HEK293T (cell line): ENCODE results near the gene PRSS27.
"Not testable (repeated sequence)": the region's sequence is repeated elsewhere in the genome, so short reads cannot be mapped to it uniquely, and the experiment has no call there.

Experiments
- CTCF ChIA-PET: fragments of 350-600 bp; formaldehyde crosslinking; extraction: SDS; loops from one replicate; lab custom pipeline; 2021; ENCODE audit warnings: antibody characterized with exemption, inconsistent platforms; lab: Yijun Ruan, JAX
- POLR2A ChIA-PET: fragments of 350-600 bp; formaldehyde crosslinking; extraction: SDS; loops from one replicate; lab custom pipeline; 2020; ENCODE audit warnings: antibody characterized with exemption, inconsistent platforms; lab: Yijun Ruan, JAX
- DNase-seq: peaks from one replicate; pipeline ENCODE4 v3.0.0; 2012; ENCODE audit warnings: mixed read lengths; ENCODE audit errors: extremely low spot score
- ARNT ChIP-seq: fragments of 450-650 bp; IDR thresholded peaks from 2 replicates; pipeline ENCODE4 v1.6.1; 2017; ENCODE audit warnings: mild to moderate bottlenecking
- BHLHE40 ChIP-seq: fragments of 450-650 bp; IDR thresholded peaks from 2 replicates; pipeline ENCODE4 v1.6.1; 2016; ENCODE audit warnings: mild to moderate bottlenecking, moderate library complexity, borderline replicate concordance
- CTBP1 ChIP-seq: fragments of 450-650 bp; IDR thresholded peaks from 2 replicates; pipeline ENCODE4 v1.6.1; 2016; ENCODE audit warnings: borderline replicate concordance
- ELF4 ChIP-seq: fragments of 450-650 bp; IDR thresholded peaks from 2 replicates; pipeline ENCODE4 v1.6.1; 2017; ENCODE audit warnings: antibody characterized with exemption
- FOXA1 ChIP-seq: fragments of 450-650 bp; IDR thresholded peaks from 2 replicates; pipeline ENCODE4 v1.6.1; 2016; ENCODE audit warnings: mild to moderate bottlenecking
- FOXK2 ChIP-seq: fragments of 450-650 bp; IDR thresholded peaks from 2 replicates; pipeline ENCODE4 v1.6.1; 2016; ENCODE audit warnings: mild to moderate bottlenecking
- FOXM1 ChIP-seq: fragments of 450-650 bp; IDR thresholded peaks from 2 replicates; pipeline ENCODE4 v1.6.1; 2017; ENCODE audit warnings: mild to moderate bottlenecking, borderline replicate concordance
- HDGF ChIP-seq: fragments of 450-650 bp; IDR thresholded peaks from 2 replicates; pipeline ENCODE4 v1.6.1; 2017; ENCODE audit warnings: antibody characterized with exemption, borderline replicate concordance
- L3MBTL2 ChIP-seq: fragments of 450-650 bp; conservative IDR thresholded peaks from 2 replicates; pipeline ENCODE4 v1.6.1; 2016; ENCODE audit warnings: mild to moderate bottlenecking
- LEF1 ChIP-seq: fragments of 450-650 bp; IDR thresholded peaks from 2 replicates; pipeline ENCODE4 v1.6.1; 2017; ENCODE audit warnings: mild to moderate bottlenecking, borderline replicate concordance
- NFRKB ChIP-seq: fragments of 450-650 bp; IDR thresholded peaks from 2 replicates; pipeline ENCODE4 v1.6.1; 2016; ENCODE audit warnings: mild to moderate bottlenecking, moderate library complexity
- PKNOX1 ChIP-seq: fragments of 450-650 bp; IDR thresholded peaks from 2 replicates; pipeline ENCODE4 v1.6.1; 2016
- SP1 ChIP-seq: fragments of 450-650 bp; IDR thresholded peaks from 2 replicates; pipeline ENCODE4 v1.6.1; 2017
- SUZ12 ChIP-seq: fragments of 450-650 bp; IDR thresholded peaks from 2 replicates; pipeline ENCODE4 v1.6.1; 2016; ENCODE audit warnings: mild to moderate bottlenecking
- TARDBP ChIP-seq: fragments of 450-650 bp; IDR thresholded peaks from 2 replicates; pipeline ENCODE4 v1.6.1; 2016
- ZNF384 ChIP-seq: fragments of 450-650 bp; IDR thresholded peaks from 2 replicates; pipeline ENCODE4 v1.6.1; 2016

PRSS27 gene

DNA sequence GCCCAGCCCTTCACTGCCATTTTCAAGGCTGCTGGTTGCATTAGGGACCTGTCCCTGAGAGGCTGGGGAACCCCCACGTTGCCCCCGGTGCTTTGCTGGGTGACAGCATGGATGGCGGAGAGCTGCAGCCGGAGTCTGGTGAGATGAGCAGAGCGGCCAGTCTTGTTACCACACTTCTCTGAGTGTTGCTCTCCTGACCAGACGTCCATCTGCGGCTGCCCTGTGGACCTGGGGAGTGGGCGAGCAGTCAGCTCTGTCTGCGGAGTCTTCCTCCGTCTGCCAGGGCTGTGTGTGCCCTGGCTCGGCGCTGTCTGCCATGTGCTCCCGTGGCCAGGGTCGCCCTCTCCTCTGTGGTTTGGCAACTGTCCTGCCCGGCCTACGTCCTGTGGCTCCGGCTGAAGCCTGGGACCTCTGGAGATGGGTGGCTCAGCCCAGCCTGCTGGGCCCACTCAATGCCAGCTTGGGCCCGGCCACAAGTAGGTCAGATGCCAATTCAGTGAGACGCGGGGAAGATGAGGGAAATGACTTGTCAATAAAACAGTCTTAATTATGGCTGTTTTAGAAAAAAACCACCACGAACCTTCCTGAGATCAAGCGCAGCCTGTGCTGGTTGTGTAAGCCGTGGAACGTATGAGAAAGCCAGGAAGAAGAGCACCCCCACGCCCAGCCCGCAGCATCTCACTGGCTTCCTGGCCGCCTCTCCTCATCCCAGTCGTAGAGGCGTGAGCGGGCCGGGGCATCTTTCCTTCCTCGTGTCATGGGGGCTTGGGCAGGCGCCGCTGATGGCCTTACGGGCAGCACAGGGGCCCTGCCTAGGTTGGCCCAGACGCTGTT lies 29.8 kb downstream of the PRSS27 start:
- POLR2A ChIA-PET = no interaction called here
- CTCF ChIA-PET = no interaction called here
- no peak for TF ChIP-seq NFRKB
- no peak for TF ChIP-seq CTBP1
- TF ChIP-seq LEF1 = no peak
- TF ChIP-seq HDGF = no peak
- TF ChIP-seq L3MBTL2 = no peak
- no peak for TF ChIP-seq PKNOX1
- TF ChIP-seq FOXM1 = no peak
- no peak for TF ChIP-seq ELF4
- TF ChIP-seq ZNF384 = no peak
- DNase-seq = no peak

GRCh38 chr16:2689422-2689821 lies 30.6 kb downstream of the PRSS27 start:
- POLR2A ChIA-PET, DNase-seq, CTCF ChIA-PET: not testable (repeated sequence)

DNA sequence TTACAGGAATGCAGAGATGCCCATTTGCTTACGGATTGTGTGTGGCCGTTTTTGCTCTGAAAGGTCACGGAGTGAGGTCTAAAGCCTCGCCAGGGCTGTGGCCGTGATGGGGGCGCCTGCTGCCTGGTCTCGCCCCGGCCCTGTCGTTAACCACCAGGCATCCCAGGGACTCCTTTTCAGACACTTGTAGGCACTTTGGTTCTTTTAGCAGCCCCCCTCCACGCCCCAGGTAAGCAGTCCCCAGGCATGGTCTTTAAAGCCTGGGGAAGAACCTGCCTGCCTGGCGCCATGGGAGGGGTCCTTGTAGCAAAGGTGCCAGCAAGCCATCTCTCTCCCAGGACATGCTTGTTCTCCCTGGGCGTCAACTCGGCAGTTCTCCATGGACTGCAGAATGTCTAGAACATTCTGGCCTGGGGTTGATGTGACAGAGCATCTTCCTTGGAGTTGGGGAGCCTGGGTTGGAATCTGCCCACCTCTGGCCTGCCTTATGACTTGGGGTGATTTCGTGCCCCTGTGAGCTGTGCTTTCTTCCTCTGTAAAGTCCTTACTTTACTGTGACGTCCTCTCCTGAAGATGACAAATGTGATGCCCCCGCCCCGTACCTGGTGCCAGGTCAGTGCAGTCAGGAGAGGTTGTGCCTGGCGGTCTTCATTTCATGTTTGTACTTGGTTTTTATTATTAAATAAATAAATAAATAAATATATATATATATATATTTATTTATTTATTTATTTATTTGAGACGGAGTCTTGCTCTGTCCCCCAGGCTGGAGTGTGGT lies 32.3 kb downstream of the PRSS27 start:
- CTCF ChIA-PET = no interaction called here
- POLR2A ChIA-PET = no interaction called here
- no peak for DNase-seq
- TF ChIP-seq BHLHE40 (no peak), PKNOX1 (no peak), TARDBP (no peak), HDGF (no peak), ZNF384 (no peak), L3MBTL2 (no peak), CTBP1 (no peak), FOXA1 (no peak), SP1 (no peak), NFRKB (no peak), LEF1 (no peak), SUZ12 (no peak), FOXM1 (no peak), FOXK2 (no peak)

GRCh38 chr16:2686912-2687507 lies 33.0 kb downstream of the PRSS27 start:
- DNase-seq = no peak
- TF ChIP-seq FOXA1 (no peak), CTBP1 (no peak), NFRKB (no peak), LEF1 (no peak), FOXK2 (no peak), ELF4 (no peak), SUZ12 (no peak), FOXM1 (no peak), SP1 (no peak), HDGF (no peak), TARDBP (no peak)
- ChIA-PET POLR2A (no interaction called here), CTCF (no interaction called here)

GRCh38 chr16:2686075-2686474 lies 33.9 kb downstream of the PRSS27 start:
- DNase-seq, POLR2A ChIA-PET, CTCF ChIA-PET: not testable (repeated sequence)

DNA sequence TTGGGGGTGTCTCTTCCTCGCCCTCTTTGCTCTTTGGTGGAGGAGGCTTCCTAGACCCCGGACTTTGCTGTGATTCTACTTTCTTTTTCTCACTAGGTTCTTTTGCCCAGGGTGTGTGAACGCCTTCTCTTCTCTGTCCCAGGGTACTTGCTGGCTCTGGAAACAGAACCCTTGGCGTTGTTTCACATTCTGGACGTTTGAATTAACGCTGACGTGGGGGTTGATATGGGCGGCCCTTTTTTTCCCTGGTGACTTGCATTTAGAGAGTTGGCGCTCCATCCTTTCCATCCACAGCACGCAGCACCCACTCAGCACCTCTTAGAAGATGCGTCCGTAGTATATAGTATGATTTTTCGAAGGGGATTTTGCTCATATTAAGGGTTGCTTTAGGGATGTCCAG lies 37.0 kb downstream of the PRSS27 start:
- CTCF ChIA-PET, DNase-seq: not testable (repeated sequence)
- POLR2A ChIA-PET = interaction anchor here (1.0 to 1.4 kb wide), 4 partner anchors 21 to 44 kb away, joined by 3 to 6 read pairs (median 5); no protein-coding TSS in a partner anchor

GRCh38 chr16:2682209-2683021 lies 37.6 kb downstream of the PRSS27 start, which contains the start of gene KCTD5:
KCTD5 (plus strand) TSS chr16:2682523; CDS start chr16:2682549, 26 bp downstream.
- DNase-seq = peak; percentile 96
- POLR2A ChIA-PET = interaction anchor here (0.6 to 1.6 kb wide), 16 partner anchors 9 to 245 kb away, joined by 3 to 13 read pairs (median 4); partner anchors contain the start of genes PRSS27, SRRM2 and TEDC2
- TF ChIP-seq HDGF (no peak), ARNT (peak; percentile 68; the same call in 1 of the 2 replicates), PKNOX1 (peak; percentile 75), CTBP1 (peak; percentile 94), L3MBTL2 (peak; percentile 89), ELF4 (peak; percentile 90), SP1 (peak; percentile 89), FOXM1 (peak; percentile 44; the same call in 1 of the 2 replicates), NFRKB (peak; percentile 42; the same call in 1 of the 2 replicates), BHLHE40 (no peak), FOXK2 (no peak), FOXA1 (no peak), SUZ12 (no peak)
- CTCF ChIA-PET = no interaction called here

- POLR2A ChIA-PET = not testable (repeated sequence)
Measured at GRCh38 chr16:2680360-2680759, 39.7 kb downstream of the PRSS27 start.

DNA sequence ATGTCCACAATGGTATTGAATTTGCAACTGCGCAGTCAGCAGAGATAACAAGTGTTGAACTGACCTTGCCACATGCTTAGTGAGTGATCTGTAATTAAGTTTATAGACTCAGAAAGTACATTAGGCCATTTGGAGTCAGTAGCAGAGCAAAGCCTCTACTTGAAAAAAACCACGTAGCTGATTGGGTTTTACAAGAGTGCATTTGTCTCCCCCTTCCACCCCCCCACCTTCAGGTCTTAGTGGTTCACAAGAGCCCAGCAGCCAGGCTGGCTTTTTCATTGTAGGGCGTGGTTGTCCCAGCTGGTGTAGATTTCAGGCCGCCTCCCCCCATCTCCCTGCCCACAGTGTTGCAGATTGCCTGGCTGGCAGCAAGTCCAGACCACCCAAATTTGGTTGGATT lies 40.1 kb downstream of the PRSS27 start:
- DNase-seq, POLR2A ChIA-PET: not testable (repeated sequence)
- CTCF ChIA-PET = interaction anchor here (0.5 kb wide), 1 partner anchor 456 kb away, joined by 3 read pairs; no protein-coding TSS in a partner anchor

More at GRCh38 chr16:2680360-2680759, 39.7 kb downstream of the PRSS27 start:
- CTCF ChIA-PET = interaction anchor here (0.5 kb wide), 1 partner anchor 455 kb away, joined by 3 read pairs; no protein-coding TSS in a partner anchor
- DNase-seq = not testable (repeated sequence)
